Ovary (tissue), 9 donors: ENCODE results near the gene UFD1. TPM values are rescaled to one million over a fixed set of nuclear protein-coding genes. Genes with fewer than 3 reads are reported as not detected.
A peak's percentile ranks its signal among the peaks of the same experiment; 100 is the strongest.

Experiments used
- DNase-seq, 5 donors: peaks; one replicate each; pipeline ENCODE4 v3.0.0-alpha.2; 2019 to 2020
- H3K27ac ChIP-seq, 2 donors: fragments of 200-600 bp; one replicate each; pipeline versions ENCODE4 v1.5.1 to v1.8.0; 2019 to 2022
- H3K27me3 ChIP-seq: fragments of 200-600 bp; one replicate; pipeline ENCODE4 v1.8.0; 2022
- H3K36me3 ChIP-seq: fragments of 200-600 bp; sonication (generic); one replicate; pipeline ENCODE4 v1.5.1; 2019
- H3K4me1 ChIP-seq: one replicate; pipeline ENCODE4 v1.8.1; 2013; ENCODE audit warnings: mild to moderate bottlenecking, moderate library complexity; ENCODE audit not compliant: insufficient read depth
- H3K4me3 ChIP-seq: fragments of 200-600 bp; sonication (generic); one replicate; pipeline ENCODE4 v1.5.1; 2017
- H3K9me3 ChIP-seq, 2 donors: fragments of 200-600 bp in 1 of 2; sonication (generic) in 1 of 2; one replicate each; pipeline versions ENCODE4 v1.5.1 to v1.8.1; 2013 to 2019; ENCODE audit warnings: mild to moderate bottlenecking in 1 of 2, moderate library complexity in 1 of 2
- CTCF ChIP-seq, 3 donors: fragments of 450-650 bp in 2 of 3; fragments of 200-600 bp in 1 of 3; IDR thresholded peaks; one replicate each; pipeline versions ENCODE4 v1.5.1 to v1.8.0; 2016 to 2022; ENCODE audit warnings: antibody characterized with exemption in 3 of 3, mild to moderate bottlenecking in 1 of 3
- EP300 ChIP-seq: sonication (generic); formaldehyde crosslinking; IDR thresholded peaks from one replicate; pipeline ENCODE4 v1.6.1; 2017; ENCODE audit warnings: antibody characterized with exemption
- POLR2A ChIP-seq: fragments of 450-650 bp; IDR thresholded peaks from one replicate; pipeline ENCODE4 v1.6.1; 2017; ENCODE audit warnings: antibody characterized with exemption, mild to moderate bottlenecking, moderate library complexity
- WGBS, 3 donors: extraction: QIAGEN DNeasy Blood & Tissue Kit in 1 of 3; methylation state at CpG; one replicate each; pipeline versions ENCODE4 v1.1.5 to v1.1.7; 2013 to 2017; 5-methylcytosine and 5-hydroxymethylcytosine counted together
- intact Hi-C, 4 donors: fragments of 100-400 bp; cut with DNase I; formaldehyde crosslinking; loops; one replicate each; pipeline versions ENCODE4 v1.11.0 to v1.15.1; 2022 to 2023
- polyA plus RNA-seq, 2 donors: library from polyadenylated mRNA; stranded (reverse); fragments of 200-250 nt in 1 of 2; fragments of 350-450 nt in 1 of 2; fragmentation: Illumina TruSeq in 1 of 2; extraction: RNeasy Lipid Tissue Mini Kit (QIAGEN cat#74804) in 1 of 2; gene quantifications; one replicate each; pipeline ENCODE4 v1.2.3, GENCODE V29; 2013 to 2014
- total RNA-seq, 7 donors: library from RNA; depleted of rRNA in 2 of 7; stranded (reverse); fragments of >200 nt in 2 of 7; fragmentation: NEBNext Ultra II Directional in 3 of 7; extraction: Animal tissue kit (Norgen Biotek cat#: 25700) in 3 of 7; gene quantifications; one replicate each; pipeline versions ENCODE4 v1.1.0 to v1.2.4, GENCODE V29; 2016 to 2023
- donor health status: DM: no; HTN: no; CAD: no; lungs with moderate emphysema.
- donor health status: DM: no; HTN: no; CAD: no.
- donor health status: Bipolar disorder and iron deficiency.
- donor health status: DM: yes; HTN: yes; CAD: no.
- donor health status: DM: no; HTN: no; CAD: no.
- donor health status: DM: yes; HTN: yes; CAD: no.

Gene UFD1
- total and polyA plus RNA-seq, 9 donors, result 19.9 to 84.5 (median 34.1) TPM

GRCh38 chr22:19434829-19435580, 44.0 kb downstream of the UFD1 start:
- WGBS, 3 donors, result 59 to 70% (median 69%) methylated on average over 2 of the region's 2 CpGs
- no peak for TF ChIP-seq POLR2A
- no peak for TF ChIP-seq CTCF (IDR thresholded peaks at IDR 0.05)
- TF ChIP-seq EP300, result no peak
- intact Hi-C loops, result no loop called here
- Histone ChIP-seq H3K36me3 (no peaks in the 10 kb centered on the region), H3K4me1 (peaks cover 9% of the 10 kb centered on the region), H3K27ac (no peak overlapping the region), H3K9me3 (no peaks in the 10 kb centered on the region), H3K4me3 (no peak overlapping the region), H3K27me3 (no peaks in the 10 kb centered on the region)
- no peak for DNase-seq

GRCh38 chr22:19434401-19434800, 44.6 kb downstream of the UFD1 start:
- intact Hi-C loops, result no loop called here
- WGBS, 3 donors, result 89 to 92% (median 91%) methylated on average over 7 of the region's 7 CpGs
- Histone ChIP-seq H3K27me3 (no peaks in the 10 kb centered on the region), H3K27ac (no peak overlapping the region), H3K9me3 (no peaks in the 10 kb centered on the region), H3K36me3 (no peaks in the 10 kb centered on the region), H3K4me3 (no peak overlapping the region), H3K4me1 (peaks cover 10% of the 10 kb centered on the region)
- TF ChIP-seq EP300, result no peak
- TF ChIP-seq POLR2A, result no peak
- no peak for TF ChIP-seq CTCF (IDR thresholded peaks at IDR 0.05)
- DNase-seq, result peak in 1 of 5 donors; percentile 27

GRCh38 chr22:19432133-19432851, 46.7 kb downstream of the UFD1 start, which contains the start of gene MRPL40:
MRPL40 (plus strand) TSS chr22:19432545; CDS start chr22:19432555, 10 bp downstream.
- H3K4me1 ChIP-seq, result peaks cover 10% of the 10 kb centered on the region
- H3K27me3 ChIP-seq, result no peaks in the 10 kb centered on the region
- no peaks in the 10 kb centered on the region for H3K9me3 ChIP-seq
- TF ChIP-seq POLR2A (peak; percentile 91), EP300 (no peak), CTCF (IDR thresholded peaks at IDR 0.05) (peak in 1 of 3 donors; percentile 22)
- peak within 1 kb of the TSS; percentile 70 to 88 for H3K27ac ChIP-seq
- H3K36me3 ChIP-seq, result no peaks in the 10 kb centered on the region
- intact Hi-C loops, result no loop called here
- 0% methylated on average over 49 to 74 of the region's 74 CpGs for WGBS, 3 donors
- H3K4me3 ChIP-seq, result peak within 1 kb of the TSS; percentile 89
- peak; percentile 89 to 95 (median 93) for DNase-seq

GRCh38 chr22:19431649-19432132, 47.3 kb downstream of the UFD1 start, which contains the start of gene HIRA:
HIRA (minus strand) TSS chr22:19431733; CDS start chr22:19431476, 257 bp downstream.
- no peaks in the 10 kb centered on the region for H3K27me3 ChIP-seq
- intact Hi-C loops, result no loop called here
- peak within 1 kb of the TSS; percentile 70 to 88 for H3K27ac ChIP-seq
- no peaks in the 10 kb centered on the region for H3K9me3 ChIP-seq
- WGBS, 3 donors, result 0 to 1% (median 0%) methylated on average over 38 to 66 of the region's 66 CpGs
- no peaks in the 10 kb centered on the region for H3K36me3 ChIP-seq
- peak within 1 kb of the TSS; percentile 89 for H3K4me3 ChIP-seq
- peak; percentile 70 to 89 (median 81) for DNase-seq
- TF ChIP-seq EP300 (no peak), POLR2A (no peak), CTCF (IDR thresholded peaks at IDR 0.05) (no peak)
- H3K4me1 ChIP-seq, result peaks cover 10% of the 10 kb centered on the region
